Measurements from ENCODE around the gene B9D2.
"Not testable (repeated sequence)": the region's sequence is repeated elsewhere in the genome, so short reads cannot be mapped to it uniquely, and the experiment has no call there.

Gene B9D2

DNA sequence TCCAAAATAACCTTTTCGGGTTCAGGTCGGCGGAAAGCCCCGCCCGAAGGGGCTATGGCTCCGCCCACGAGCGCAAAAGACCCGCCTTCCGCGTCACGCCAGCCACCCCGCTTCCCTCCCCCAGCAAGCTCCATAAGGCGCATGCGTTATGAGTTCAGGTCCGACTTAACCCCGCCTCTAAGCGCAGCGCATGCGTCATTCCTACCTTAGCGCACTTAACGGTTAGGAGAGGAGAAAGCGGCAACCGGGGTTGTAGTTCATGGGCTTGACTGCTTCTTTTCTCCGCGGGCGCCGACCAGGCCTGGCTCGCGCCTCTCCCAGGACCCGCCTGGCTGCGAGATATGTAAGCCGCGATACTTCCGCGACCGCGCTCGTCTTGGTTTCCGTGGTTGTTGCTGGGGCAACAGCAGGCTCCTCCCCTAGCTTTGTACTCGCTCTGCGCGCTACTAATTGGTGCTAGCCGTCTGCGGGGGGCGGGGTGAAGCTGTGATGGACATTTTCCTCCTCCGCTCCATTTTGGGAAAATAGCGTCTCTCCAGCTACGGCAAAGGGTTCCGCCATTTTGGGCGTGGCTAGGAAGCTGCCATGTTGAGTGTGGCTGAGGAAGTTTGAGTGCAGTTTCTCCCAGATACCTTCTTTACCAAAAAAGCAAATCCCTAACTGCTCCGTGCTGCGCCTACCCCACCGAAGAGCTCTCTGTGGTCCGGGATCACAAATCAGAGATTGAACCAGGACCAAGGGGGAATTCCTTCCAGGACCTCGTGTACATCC, at the start of gene B9D2:
TSS of gene B9D2 (minus strand) at position 397 of the 771 bp plus-strand sequence. CDS start 630 bp downstream, outside the sequence.
- peak; percentile 96 for FAIRE-seq

DNA sequence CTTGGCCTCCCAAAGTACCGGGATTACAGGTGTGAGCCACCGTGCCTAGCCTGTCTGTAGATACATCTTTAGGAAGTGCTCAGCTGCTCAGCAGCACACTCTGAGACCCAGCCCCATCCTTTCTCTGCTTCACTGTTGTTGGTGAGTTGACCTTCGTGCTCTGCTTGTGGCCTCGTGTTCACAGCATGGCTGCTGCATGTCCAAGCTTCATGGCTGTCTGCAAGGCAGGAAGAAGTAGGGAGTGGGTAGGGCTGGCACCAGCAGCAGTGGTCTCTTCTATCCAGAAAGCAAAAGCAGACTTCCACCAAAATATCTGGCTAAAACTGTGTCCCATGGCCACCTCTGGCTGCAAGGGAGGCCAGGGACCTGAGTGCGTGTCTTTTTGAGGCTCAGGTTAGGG, 49.0 kb upstream of the B9D2 start:
- no peak for FAIRE-seq

DNA sequence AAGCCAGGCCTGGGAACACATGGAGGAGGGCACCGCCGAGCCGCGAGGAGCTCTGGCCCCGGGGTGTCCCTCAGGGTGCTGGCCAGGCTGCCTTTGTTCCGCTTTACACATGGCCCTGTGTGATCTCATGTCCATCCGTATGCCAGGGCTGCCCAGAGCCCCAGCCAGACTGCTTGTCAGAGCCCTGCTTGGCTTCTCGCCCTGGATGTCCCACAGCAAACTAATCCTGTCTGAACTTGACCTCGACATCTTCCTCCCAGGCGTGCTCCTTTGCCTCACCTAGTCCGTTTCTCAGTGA, 48.0 kb upstream of the B9D2 start:
- no peak for FAIRE-seq

DNA sequence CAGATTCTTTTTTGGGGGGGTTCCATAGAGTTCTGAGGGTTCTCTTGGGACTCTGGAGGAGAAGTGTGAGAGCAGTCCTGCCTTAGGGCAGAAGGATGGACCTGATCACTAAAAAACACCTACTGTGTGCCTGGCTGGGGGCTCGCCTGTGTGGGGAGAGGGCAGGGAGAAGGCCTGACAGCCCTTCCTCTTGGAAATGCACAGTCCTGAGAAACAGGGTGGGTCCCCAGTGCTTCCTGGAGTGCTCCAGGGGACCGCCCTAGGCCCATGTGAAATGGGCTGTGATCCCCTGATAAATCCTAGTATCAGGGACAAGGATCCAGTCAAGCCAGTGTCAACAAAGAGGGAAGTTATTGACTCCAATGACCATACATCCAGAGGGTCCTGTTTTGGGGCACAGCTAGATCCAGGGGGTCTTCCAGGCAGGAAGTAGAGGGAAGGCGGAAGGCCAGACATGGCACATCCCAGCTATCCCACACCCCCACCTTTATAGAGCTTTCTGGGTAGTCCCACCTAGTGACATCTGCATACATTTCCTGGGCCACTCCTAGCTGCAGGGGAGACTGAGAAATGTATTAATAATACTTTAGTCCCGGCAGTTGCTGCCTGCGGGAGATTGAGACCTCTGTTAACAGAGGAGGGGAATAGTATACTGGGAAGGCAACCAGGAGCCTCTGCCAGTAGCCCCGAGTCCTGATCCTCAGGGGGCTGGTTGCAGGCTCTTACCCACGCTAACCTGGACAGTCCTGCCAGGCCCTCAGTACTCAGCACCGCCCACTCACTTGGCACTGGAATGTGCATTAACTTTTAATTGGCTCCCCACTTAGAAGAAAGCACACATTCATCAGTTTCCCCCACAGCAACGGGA, 47.4 kb upstream of the B9D2 start:
- no peak for FAIRE-seq

GRCh38 chr19:41410336-41411054, 46.5 kb upstream of the B9D2 start:
- FAIRE-seq, result no peak

- no peak for FAIRE-seq
Observed at GRCh38 chr19:41409288-41409687, 45.3 kb upstream of the B9D2 start.

GRCh38 chr19:41408846-41409245, 44.9 kb upstream of the B9D2 start:
- FAIRE-seq, result not testable (repeated sequence)

DNA sequence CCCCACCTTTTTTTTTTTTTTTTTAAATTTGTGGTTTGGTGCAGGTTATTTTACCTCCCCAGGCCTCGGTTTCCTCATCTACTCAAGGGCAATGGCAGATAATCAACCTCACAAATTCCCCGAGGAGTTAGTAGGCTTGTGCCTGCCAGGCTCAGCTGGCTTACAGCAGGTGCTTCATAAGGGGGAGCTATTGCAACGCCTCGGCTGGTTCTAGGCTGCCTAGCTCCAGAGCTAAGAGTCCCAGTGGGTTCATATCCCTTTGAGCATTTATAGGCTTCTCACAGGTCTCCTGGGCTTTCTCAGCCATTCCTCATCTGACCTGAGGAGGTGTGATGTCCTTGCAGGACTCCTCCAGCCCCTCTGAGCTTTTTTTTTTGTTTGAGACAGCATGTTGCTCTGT, 44.3 kb upstream of the B9D2 start:
- FAIRE-seq, result no peak

GRCh38 chr19:41407271-41407670, 43.3 kb upstream of the B9D2 start:
- FAIRE-seq, result no peak

DNA sequence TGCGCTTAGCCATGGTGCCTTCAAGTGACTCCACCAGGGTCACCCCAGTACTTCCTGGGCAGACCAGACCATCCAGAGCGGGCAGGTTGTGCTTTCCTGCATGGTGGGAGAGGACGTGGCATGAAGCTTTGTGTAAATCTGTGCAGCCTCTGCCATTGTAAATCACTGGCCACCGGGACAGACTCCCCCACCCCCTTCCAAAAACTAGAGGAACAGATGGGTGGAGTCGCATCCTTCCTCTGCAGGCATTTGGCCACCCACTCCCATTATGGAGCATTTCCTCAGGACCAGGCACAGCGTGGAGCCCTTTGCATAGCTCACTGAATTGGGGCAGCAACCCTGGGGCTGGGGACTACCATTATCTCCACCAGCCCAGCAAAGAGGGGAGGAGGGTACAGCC, 41.8 kb upstream of the B9D2 start:
- FAIRE-seq, result no peak

- no peak for FAIRE-seq
Observed at GRCh38 chr19:41403181-41403970, 39.4 kb upstream of the B9D2 start.

- no peak for FAIRE-seq
Observed at GRCh38 chr19:41402010-41402409, 38.1 kb upstream of the B9D2 start.

DNA sequence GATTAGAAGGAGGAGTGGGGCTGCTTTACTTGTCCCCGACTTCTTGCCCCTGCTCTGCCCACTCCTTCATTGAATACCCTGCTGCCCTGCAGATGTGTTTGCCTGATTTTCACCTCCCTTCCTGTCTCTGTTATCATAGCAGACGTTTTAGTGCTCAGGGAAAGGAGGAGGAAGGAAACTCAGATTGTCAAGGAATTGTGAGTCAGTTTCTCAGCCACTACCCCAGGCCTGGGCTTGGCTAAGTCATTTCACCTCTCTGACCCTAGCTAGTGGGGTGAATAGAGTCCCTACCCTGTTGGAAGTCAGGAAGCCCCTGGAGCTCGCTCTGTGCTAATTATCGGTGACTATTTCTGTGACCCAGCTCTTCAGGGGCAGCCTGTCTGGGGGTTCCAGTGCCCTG, 37.5 kb upstream of the B9D2 start:
- FAIRE-seq, result no peak

GRCh38 chr19:41399525-41399924, 35.6 kb upstream of the B9D2 start:
- FAIRE-seq, result no peak

GRCh38 chr19:41399091-41399490, 35.1 kb upstream of the B9D2 start:
- no peak for FAIRE-seq

GRCh38 chr19:41398598-41398997, 34.6 kb upstream of the B9D2 start:
- FAIRE-seq, result no peak

GRCh38 chr19:41398050-41398418, 34.1 kb upstream of the B9D2 start:
- FAIRE-seq, result no peak

DNA sequence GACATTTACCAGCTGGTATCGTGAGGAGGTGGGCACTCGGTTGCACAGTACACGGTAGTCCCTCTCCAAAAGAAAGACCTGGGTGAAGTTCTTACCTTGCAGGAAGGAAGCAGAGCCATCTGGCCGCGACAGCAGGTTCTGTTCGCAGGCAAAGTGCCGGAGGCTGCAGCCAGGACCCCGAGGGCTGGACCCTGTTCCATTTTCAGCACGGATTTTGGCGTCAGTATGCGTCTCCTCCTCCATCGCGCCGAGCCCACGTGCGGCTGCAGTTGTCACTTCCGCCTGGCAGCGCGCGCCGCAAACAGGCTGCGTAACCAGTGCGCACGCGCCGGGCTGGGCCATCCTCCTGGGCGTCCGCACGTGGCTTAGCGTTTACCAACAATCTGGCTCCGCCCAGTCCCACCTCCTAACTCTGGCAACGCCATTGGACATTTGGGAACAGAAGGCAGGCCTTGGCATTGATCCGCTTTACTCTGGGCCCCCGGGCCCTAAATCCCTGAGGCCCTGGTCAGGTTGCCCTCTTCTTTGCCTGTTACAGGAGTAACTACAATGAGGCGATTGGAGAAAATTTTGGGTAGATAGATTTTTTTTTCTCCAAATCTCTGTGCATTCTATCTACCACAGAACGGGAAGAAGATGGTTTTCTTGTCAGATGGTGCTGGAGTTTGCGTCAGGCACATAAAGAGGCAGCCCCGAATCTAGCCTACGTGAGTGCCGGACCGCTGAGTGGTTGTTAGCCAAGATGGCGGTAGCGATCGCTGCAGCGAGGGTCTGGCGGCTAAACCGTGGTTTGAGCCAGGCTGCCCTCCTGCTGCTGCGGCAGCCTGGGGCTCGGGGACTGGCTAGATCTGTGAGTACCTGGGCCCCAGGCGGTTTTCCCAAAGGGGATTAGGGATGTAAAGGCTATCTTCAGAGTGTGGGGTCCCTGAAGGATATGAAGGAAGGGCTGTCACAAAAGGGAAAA, 33.4 kb upstream of the B9D2 start, which contains the start of the genes BCKDHA and EXOSC5:
TSS of gene BCKDHA (plus strand) at position 733 of the 964 bp plus-strand sequence. CDS start at position 743, 10 bp downstream.
TSS of gene EXOSC5 (minus strand) at position 274 of the 964 bp plus-strand sequence. CDS start at position 243, 31 bp downstream.
- FAIRE-seq, result peak; percentile 98

DNA sequence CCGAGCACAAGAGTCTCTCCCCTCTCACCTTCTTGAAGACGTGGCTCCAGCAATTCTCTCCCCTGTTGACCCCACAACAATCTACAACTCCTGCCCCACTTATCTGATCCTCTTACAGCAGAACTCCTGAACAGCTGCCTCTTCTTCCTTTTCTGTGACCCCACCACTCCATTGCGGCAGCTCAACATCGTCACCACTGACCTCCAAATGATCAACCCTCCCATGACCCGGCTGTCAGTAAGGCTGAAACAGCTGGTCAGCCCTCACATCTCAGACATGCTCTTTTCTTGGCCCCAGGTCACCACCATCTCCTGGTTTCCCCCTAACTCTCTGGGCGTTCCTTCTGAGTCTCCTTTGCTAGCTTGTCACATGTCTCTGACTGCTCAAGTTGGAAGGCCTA, 31.4 kb upstream of the B9D2 start:
- FAIRE-seq, result no peak

GRCh38 chr19:41392775-41393174, 28.8 kb upstream of the B9D2 start:
- FAIRE-seq, result no peak

DNA sequence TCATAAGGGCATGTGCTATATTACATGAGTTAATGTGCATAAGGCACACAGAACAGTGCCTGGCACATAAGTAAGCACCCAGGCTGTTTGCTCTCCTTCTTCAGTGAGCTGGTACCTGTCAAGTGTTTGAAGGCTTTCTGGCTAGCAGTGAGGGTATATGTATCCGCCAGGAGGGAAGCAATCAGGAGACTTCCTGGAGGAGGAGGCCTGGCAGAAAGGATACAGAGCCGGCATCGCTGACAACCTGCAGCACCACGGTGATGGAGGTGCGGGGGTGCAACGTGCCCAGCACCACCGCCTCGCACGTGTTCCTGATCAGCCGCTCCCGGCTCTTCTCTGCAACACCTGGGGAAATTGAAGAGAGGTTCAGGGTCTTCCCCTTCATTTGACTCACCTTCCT, 27.7 kb upstream of the B9D2 start:
- FAIRE-seq, result no peak

All from G401.6 (cell line).